GM19324 (cell line): ENCODE data around the gene PDZRN3.

Experiments
- ATAC-seq: cut with Tn5 transposase; IDR thresholded peaks from one replicate; pipeline ENCODE4 v1.9.1; 2021; ENCODE audit warnings: mild to moderate bottlenecking, moderate library complexity; ENCODE audit not compliant: unreplicated experiment, low FRiP score

Gene PDZRN3

GRCh38 chr3:73433079-73433478 is 191.7 kb downstream of the PDZRN3 start:
- no peak for ATAC-seq

GRCh38 chr3:73432706-73433032 is 192.1 kb downstream of the PDZRN3 start:
- ATAC-seq = no peak

GRCh38 chr3:73432023-73432705 is 192.6 kb downstream of the PDZRN3 start:
- no peak for ATAC-seq

- ATAC-seq = no peak
These were observed 193.4 kb downstream of the PDZRN3 start for GRCh38 chr3:73431183-73431900.

GRCh38 chr3:73427048-73427706 is 197.6 kb downstream of the PDZRN3 start:
- ATAC-seq = no peak

- ATAC-seq = no peak
These were observed 198.1 kb downstream of the PDZRN3 start for GRCh38 chr3:73426606-73427005.

- no peak for ATAC-seq
These were observed 201.6 kb downstream of the PDZRN3 start for GRCh38 chr3:73423116-73423515.

GRCh38 chr3:73422571-73422970 is 202.2 kb downstream of the PDZRN3 start:
- ATAC-seq = no peak

GRCh38 chr3:73419942-73420341 is 204.8 kb downstream of the PDZRN3 start:
- no peak for ATAC-seq

GRCh38 chr3:73419179-73419803 is 205.4 kb downstream of the PDZRN3 start:
- ATAC-seq = no peak

GRCh38 chr3:73418681-73419080 is 206.1 kb downstream of the PDZRN3 start:
- ATAC-seq = no peak

GRCh38 chr3:73415118-73415517 is 209.6 kb downstream of the PDZRN3 start:
- no peak for ATAC-seq

- no peak for ATAC-seq
These were observed 211.1 kb downstream of the PDZRN3 start for GRCh38 chr3:73413619-73414018.

- ATAC-seq = no peak
These were observed 212.7 kb downstream of the PDZRN3 start for GRCh38 chr3:73411993-73412392.

- ATAC-seq = no peak
These were observed 213.2 kb downstream of the PDZRN3 start for GRCh38 chr3:73411545-73411944.

GRCh38 chr3:73409138-73409763 is 215.5 kb downstream of the PDZRN3 start:
- ATAC-seq = no peak

- no peak for ATAC-seq
These were observed 216.1 kb downstream of the PDZRN3 start for GRCh38 chr3:73408634-73409033.

- ATAC-seq = no peak
These were observed 217.2 kb downstream of the PDZRN3 start for GRCh38 chr3:73407577-73407976.

- no peak for ATAC-seq
These were observed 218.9 kb downstream of the PDZRN3 start for GRCh38 chr3:73405853-73406252.

- ATAC-seq = no peak
These were observed 219.7 kb downstream of the PDZRN3 start for GRCh38 chr3:73405000-73405399.

- no peak for ATAC-seq
These were observed 220.3 kb downstream of the PDZRN3 start for GRCh38 chr3:73404435-73404834.
